ENCODE results near the gene THOP1.

The THOP1 gene

DNA sequence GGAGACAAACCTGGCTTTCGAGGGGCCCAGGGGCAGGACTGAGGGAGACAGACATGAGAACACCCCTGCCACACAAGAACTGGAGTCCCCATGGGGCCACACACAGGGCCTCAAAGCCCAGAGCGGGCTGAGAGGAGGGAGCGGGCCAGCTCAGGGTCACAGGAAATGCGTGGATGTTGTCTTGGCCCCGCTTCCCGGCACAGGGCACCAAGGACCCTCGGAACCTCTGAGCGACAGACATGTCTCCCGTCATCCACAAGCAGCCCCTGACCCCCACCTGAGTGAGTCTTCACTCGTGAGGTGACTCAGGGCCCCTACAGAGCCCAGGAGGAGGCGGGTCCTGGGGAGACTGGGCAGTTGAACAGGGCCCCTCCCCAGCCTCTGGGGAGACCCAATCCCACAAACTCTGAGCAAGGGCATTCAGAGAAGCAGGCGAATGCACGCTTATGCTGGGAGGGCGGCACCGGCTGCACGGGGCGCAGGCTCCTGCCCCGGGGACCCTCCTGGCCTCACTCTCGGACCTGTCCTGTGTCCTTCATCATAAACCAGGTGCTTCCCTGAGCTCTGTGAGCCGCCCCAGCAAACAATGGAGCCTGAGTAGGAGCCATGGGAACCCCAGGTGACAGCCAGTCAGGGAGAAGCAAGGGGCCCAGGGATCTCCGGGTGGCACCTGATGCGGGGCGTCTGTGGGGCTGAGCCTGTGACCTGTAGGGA lies 22.4 kb upstream of the THOP1 start:
- DNase-seq, result no peak

DNA sequence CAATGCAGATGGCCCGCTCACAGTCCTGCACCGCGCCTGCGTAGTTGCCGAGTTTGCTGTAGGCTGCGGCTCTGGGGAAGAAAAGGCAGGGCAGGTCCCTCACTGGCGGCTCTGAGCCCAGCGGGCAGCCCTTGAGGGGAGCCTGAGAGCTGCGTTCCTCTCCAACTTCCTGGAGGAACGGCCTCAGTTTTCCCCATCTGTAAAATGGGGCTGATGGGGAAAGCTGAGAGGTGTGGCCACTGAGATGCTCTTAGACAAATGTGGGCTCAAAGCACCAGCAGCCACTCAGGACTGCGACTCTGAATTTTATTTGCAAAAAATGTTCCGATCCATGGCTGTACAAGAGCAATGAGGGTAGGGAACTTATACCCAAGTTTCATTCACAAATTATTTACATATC lies 21.6 kb upstream of the THOP1 start:
- no peak for DNase-seq

DNA sequence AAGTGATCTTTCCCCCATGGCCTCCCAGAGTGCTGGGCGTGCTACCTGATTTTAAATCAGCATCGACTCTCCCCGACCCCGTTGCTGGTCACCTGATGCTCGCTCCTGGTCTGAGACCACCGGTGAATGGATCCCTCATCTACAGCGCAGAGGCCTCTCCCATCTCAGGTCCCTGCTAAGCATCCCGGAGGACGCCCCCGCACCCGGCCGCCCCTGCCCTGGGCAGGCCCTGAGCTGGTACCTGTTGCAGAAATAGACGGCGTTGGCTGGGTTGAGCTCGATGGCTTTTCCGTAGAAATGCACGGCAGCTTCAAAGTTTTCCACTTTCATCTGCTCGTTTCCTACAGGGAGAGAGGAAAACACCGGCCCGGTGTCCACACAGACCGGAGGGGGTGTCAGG lies 20.4 kb upstream of the THOP1 start:
- DNase-seq, result no peak

DNA sequence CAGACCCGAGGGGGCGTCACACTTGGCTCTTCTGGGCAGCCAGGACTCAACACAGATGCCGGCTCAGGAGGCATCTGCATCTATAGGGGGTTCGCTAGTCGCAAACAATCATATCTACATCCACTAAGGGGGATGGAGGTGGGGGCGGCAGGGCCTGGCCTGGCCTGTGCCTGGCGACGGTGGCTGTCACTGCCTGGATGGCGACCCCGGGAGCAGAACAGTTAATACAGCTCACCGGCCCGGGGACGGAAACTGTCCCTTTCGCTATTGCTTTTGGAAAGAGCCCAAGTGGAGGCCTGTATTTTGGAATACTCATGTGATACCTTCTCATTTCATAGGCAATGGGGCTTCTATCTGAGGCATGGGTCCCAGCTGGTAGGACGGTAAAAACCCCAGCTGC lies 19.9 kb upstream of the THOP1 start:
- DNase-seq, result no peak

DNA sequence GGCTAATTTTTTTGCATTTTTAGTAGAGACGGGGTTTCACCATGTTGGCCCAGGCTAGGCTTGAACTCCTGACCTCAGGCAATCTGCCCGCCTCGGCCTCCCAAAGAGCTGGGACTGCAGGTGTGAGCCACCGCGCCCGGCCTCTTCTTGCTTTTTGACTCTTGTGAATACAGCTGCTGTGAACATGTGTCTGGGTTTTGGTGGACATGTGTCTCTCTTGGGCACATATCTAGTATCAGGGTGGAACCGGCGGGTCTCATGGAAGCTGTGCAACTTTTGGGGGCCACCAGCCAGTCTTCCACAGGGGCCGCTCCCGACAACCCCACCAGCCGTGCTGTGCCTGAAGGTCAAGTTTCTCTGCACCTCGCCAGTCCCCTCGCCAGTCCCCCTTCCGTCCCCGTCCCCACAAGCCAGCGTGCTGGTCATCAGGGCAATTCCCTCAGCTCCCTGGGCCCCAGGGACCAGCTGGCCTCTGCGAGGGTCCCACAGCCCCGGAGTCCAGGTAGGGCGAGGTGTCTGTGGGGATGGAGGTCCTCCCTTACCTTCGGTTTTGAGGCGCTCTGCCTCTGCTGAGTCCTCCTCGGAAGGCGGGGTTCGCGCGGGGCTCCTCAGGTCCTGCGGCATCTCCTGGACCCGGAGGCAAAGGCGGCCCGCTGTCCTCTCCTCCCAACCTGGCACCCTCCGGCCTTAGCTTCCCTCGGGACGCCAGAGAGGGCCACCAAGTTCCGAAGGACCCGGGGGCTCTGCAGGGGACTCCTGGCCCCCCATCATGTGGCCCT lies 18.5 kb upstream of the THOP1 start:
- no peak for DNase-seq

DNA sequence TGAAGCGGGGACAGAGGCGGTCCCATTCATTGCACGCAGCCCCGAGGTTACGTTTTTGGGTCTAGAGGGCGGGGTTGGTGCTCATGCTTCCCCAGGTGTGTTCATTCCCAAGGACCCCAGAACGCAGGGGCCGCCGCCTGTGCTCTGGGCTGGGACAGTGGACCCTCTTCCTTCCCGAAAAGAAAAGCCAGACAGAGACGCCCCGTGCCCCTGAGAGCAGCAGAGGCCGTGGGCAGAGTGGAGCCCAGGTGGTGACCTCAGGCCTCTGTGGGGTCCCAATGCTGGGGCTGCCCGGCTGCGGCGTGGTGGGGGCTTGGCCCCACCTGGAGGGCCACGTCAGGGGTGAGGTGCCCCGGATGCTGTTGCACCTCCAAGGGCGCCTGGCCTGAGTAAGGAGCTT lies 17.6 kb upstream of the THOP1 start:
- DNase-seq, result no peak

DNA sequence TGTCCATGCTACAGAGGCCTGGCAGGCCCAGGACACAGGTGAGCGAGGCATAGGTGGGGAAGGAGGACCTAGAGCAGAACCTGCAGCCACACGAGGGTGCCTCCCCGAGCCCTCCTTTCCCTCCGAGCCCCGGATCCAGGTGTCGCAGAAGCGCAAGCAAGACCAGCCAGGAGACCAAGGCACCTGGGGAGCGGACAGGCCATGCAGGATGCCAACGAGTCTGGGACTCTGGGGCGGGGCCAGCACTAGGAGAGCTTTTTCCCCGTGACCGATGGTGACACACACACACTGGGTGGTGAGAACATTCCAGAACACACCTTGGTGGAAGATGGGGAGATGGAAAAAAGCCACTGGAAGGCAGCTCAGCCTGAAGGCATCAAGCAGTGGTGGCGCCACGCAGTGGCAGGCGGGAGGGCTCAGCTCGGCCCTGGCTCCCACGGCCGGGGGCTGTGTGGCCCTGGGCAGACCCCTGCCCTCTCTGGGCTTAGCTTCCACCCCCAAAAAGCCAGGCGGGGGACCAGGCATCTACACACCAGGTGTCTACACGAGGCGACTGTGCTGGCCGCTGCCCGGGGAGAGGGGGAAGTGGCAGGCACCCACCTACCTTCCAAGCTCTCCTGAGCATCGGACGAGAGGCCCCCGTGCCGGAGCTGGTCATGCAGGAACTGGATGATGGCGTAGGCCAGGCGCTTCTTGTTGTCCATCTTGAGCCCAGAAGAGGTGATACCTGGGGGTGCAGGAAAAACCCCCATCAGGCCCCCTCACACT lies 16.8 kb upstream of the THOP1 start:
- no peak for DNase-seq

DNA sequence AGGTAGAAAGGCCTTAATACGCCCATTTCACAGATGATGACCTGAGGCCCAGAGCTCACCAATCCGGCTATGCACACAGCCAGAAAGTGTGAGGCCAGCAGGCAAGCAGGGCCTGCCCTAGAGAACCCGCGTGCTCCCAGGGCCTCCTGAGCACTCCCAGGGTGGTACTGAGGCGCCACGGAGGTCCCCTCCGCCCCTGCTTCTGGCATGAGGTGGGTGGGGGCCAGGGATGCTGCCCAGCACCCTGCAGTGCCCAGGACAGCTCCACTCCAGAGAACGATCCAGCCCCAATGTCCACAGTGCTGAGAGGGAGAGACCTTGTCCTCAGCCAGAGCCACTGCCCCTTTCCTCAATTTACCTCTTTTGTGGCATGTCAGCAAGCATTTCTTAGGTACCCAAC lies 16.1 kb upstream of the THOP1 start:
- no peak for DNase-seq

DNA sequence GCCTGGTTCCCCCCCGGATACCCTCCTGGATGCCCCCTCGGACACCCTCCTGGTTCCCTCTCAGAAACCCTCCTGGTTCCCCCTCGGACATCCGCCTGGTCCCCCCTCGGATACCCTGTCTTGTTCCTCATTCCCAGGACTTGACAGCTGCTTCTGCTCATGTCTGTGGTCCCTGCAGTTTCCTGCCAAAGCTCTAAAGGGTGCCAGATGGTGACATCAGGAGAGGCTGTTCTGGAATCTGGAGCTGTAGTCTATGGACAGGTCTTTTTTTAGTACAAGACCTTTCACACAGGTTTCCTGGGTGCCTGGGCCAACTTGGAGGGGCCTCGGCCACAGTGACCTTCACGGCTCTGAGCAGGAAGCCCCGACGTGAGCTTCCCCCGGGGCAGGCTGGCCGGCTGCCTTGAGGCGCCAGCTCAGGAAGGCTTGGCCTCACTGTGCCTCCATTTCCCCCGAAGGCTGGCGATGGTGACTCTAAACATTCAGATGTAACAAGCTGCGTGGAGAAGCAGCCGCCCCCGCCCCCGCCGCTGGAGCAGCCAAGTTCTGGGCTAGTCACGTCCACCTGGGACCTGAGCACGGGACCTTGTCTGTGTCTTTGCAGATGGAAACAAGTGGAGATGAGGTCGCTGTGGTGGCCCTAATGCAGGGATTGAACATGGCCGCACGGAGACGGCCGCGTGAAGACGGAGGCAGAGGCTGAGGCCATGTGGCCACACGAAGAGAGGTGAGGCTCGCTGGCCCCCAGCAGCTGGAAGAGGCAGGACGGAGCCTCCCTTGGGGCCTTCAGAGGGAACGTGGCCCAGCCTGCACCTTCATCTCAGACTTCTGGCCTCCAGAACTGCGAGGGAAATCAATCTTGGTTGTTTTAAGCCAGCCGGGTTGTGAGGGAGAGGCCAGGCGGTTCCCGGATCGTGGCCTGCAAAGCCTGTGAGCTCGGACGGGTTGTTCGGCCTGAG lies 15.0 kb upstream of the THOP1 start:
- DNase-seq, result no peak

DNA sequence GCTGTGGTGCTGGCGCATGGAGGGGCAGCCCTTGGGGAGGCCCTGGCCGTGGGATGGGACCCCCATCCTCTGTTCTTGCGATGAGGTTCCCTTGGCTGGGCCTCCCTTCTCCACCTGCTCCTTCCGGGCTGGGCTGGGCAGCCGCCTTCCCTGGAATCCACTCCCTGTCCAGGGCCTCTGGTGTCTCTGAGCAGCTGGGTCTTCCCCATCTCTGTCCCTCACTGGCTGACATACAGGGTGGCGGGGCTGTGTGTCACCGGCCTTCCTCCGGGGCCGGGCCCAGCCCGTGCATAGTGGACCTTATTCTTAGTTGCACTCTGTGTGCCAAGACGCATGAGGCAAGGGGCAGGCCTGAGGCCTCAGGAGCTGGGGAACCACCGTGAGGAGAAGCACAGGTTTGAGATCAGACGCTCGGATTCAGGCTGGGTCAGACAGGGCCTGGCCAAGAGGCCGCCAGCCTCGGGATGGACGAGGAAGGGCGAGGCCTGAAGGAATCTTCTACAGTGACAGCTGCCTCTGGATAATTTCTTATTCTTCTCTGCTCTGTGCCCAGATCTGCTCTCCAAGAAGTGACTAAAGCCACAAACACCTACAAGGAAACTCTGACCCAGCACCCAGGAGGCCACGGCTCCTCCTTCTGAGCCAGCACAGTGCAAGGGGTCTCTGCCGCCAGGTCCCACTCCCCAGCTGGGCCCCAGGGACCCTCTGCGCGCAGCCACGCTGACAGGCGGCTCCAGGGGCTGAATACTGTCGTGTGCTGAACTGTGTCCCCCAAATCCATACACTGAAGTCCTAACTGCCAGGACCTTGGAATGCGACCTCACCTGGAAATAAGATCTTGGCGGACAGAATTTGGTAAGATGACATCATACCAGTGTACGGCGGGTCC lies 13.3 kb upstream of the THOP1 start:
- no peak for DNase-seq

DNA sequence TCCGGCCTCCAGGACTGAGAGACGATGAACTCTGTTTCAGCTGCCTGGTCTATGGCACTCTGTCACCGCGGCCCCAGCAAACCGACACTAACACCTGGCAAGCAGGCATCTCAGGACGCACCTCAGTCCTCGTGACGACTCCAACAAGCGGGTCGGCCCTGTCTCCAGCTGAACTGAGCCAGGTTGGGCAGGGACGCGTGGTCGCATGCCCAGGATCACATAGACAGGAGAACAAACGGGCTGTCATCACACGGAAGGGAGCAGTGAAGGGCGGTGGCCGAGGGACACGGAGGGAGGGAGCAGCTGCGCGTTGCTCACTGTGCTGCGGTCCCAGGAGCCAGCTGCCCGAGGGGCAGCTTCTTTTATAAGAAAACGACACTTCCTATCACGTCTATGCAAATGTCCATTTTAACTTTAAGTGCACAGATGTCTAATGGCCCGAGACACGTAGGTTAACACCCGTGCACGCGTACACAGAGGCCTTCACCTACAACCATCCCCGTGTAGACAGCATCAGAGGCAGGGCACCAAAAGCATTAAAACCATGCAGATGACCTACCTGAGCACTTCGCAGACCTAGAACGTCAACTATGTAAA lies 11.1 kb upstream of the THOP1 start:
- no peak for DNase-seq

DNA sequence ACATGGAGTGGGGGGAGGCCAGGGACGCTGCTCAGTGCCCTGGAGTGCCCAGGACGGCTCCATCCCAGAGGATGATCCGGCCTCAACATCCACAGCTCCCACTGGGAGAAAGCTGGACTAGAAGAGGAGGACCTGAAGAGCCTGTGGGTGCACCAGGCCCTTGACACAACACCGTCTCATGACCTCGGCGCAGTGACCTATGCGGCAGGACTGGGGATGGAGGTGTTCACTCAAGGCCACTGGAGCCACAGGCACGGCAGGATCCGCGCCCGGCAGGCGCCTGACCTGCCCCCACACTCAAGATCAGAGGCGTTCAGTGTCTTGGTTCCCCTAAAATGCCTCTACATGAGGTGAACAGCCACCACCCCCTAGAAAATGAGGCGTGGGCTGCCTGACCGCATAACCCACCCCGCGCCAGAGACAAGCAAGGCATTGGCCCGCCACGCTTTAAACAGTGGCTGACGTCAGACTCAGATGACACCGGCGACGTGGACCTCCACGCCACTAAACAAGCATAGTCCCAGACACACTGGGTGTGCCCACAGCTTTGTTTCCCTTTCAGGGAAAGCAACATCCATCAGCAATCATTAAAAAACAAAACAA lies 10.2 kb upstream of the THOP1 start:
- DNase-seq, result no peak

DNA sequence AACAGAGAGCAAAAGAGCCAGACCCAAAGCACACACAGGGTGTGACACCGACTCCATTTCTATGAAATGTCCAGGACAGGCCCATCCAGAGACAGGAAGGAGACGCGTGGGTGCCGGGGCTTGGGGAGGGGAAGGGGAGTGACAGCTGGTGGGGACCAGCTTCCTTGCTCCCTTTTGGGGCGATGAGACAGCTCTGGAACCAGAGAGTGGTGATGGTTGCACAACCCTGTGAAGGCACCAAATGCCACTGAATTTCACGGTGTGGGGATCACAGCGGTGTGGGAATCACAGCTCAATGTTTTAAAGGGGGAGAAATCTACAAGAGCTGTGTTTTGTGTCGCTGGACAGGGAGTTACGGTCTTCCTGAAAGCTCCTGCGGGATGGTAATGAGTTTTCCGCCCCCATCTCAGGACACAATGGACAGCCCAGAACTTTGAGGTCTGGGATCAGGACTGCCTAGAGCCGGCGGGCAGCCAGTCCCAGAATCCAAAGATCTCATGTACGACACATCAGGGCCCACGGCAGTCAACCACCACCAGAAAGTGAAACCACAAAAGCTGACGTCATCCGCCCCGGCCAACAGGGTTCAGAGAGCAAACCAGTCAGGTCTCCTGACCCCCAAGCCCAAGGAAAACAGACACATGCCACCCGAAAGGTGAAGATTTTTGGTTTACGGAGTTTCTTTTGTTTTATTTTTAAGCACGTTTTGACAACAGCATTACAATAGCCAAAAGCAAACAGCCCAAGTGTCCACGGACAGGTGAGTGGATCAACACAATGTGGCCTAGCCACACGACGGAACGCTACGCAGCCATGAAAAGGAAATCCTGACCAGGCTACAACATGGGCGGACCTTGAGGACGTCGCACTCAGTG lies 9.5 kb upstream of the THOP1 start:
- DNase-seq, result no peak

DNA sequence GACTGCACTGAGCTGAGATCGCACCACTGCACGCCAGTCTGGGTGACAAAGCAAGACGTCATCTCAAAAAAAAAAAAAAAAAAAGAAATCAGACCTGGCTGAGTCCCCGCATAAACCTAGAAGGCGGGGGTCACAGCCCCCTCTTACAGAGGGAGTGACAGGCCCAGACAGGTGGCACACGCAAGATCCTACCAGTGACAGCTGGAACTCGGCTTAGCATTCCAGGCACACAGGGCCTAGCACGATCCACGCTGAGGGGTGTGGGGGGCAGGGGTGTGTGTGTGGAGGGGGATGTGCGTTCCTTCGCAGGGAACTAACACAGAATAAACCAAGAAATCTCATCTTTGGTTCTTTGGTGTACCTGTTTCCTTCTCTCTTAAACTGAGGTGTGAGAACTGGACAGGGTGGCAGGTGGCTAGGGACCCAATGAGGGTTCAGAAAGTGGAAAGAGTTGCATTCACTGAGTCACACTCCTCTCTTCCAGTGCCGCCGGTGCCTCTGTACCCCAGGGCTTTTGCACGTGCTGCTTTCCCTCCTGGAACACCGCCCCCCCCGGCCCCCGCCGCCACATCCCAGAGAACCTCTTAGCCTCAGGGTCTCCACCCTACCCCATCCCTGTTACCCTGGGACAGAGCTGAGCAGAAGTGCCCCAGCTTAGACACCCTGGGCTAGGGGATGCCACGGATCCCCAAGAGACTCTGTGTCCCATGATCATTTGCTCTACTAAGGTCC lies 7.2 kb upstream of the THOP1 start:
- DNase-seq, result no peak

DNA sequence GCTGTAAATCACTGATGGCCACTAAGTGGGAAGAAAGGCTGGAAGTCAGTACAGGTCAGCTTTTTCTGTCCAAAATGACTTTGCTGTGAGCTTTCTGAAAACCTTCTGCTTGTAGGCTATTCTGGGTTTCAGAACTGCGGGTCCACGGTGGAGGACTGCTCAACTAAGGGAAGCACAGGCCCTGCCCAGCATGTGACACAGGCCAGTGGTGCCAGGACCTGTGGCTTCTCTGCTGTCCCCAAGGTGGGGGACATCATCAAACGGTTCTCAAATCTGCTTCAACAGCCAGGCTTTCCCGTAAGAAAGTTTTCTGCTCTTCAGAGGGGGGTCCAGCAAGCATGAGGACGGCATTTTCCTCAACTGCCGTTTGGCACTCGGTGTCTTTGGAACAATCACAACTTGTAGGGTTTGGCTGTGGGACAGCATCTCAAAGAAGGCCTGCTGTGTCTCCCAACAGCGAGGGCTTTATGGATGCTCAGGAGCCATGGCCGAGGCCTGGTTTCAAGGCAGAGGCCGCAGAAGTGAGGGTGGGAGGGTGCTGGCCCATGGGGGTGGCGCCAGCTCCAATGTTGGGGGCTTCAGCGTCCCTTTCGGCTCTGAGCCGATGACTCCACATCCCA lies 6.1 kb upstream of the THOP1 start:
- DNase-seq, result no peak

DNA sequence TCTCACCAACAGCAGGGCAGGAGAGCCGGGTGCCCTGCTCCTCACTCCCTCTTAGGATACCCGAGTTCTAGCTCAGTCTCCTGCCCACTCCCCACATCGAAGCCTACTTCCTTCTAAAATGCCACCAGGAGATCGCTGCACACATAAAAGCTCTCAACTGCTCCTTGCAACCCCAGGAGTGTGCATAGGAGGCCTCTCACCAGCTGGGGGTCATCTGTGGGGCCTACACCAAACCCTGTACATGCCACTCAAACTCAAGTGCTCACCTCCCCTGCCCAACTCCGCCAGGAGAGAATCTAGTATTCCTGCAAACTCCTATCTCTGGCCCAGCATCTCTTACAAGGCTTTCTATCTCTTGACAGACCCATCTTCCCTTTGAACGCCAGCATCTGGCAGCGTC lies 5.0 kb upstream of the THOP1 start:
- DNase-seq, result no peak

DNA sequence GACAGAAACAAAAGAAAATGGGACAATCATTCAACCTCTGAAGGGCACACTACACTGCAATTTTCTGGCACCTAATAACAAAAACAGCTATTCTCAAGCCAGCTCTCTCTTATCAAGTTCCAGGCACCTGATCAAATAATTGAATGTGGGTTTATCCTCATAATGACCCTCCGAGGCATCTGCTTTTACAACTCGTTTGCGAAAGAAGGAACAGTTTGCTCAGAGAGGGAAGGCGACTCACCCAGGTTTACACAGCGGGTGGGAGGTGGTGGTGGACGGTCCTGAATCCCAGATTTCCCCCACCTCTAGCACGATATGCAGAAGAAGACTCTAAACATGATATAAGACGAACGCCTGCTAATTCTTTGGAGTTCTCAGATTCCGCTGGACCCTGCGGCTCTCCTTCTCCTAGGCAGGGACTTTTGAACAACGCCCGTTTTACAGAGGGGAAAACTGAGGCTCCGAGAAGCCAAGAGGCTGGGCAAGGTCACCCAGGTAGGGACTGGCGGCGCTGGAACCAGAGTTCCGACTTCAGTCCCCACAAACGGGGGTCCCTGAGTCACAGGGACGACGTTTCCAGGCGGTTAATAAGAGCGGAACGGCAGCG lies 2.9 kb upstream of the THOP1 start:
- DNase-seq, result no peak

Data from NCI-H526 treated with DMSO at 0.1 percent for 48 hours (cell line).